ENCODE measurements around the gene GFER.
"Not testable (repeated sequence)": the region's sequence is repeated elsewhere in the genome, so short reads cannot be mapped to it uniquely, and the experiment has no call there.

Gene GFER

GRCh38 chr16:2027024-2028010 is 43.3 kb downstream of the GFER start:
- H3K27ac ChIP-seq (ENCODE audit: low read length), result no peak overlapping the region
- no peaks in the 10 kb centered on the region for H3K27me3 ChIP-seq (ENCODE audit: low read depth, low read length)
- peaks cover 6 to 50% of the 10 kb centered on the region in 2 donors for H3K4me1 ChIP-seq (ENCODE audit: control insufficient read depth in 1 of 2, insufficient read depth in 2 of 2, low read length in 2 of 2)
- no peaks in the 10 kb centered on the region for H3K36me3 ChIP-seq (ENCODE audit: control insufficient read depth in 1 of 2, insufficient read depth in 2 of 2, low read length in 2 of 2)
- H3K9me3 ChIP-seq (ENCODE audit: control insufficient read depth in 1 of 2, low read length in 2 of 2), result no peaks in the 10 kb centered on the region
- peak overlapping the region; percentile 69 to 78 for H3K4me3 ChIP-seq (ENCODE audit: low read depth in 1 of 2, low read length in 2 of 2)

- H3K9me3 ChIP-seq (ENCODE audit: control insufficient read depth in 1 of 2, low read length in 2 of 2), result no peaks in the 10 kb centered on the region
- peak overlapping the region; percentile 69 to 78 for H3K4me3 ChIP-seq (ENCODE audit: low read depth in 1 of 2, low read length in 2 of 2)
- H3K36me3 ChIP-seq (ENCODE audit: control insufficient read depth in 1 of 2, insufficient read depth in 2 of 2, low read length in 2 of 2), result no peaks in the 10 kb centered on the region
- no peak overlapping the region for H3K27ac ChIP-seq (ENCODE audit: low read length)
- peaks cover 6 to 48% of the 10 kb centered on the region in 2 donors for H3K4me1 ChIP-seq (ENCODE audit: control insufficient read depth in 1 of 2, insufficient read depth in 2 of 2, low read length in 2 of 2)
- no peaks in the 10 kb centered on the region for H3K27me3 ChIP-seq (ENCODE audit: low read depth, low read length)
Observed at GRCh38 chr16:2028146-2028545, 44.2 kb downstream of the GFER start.

- H3K9me3 ChIP-seq (ENCODE audit: control insufficient read depth in 1 of 2, low read length in 2 of 2), result no peaks in the 10 kb centered on the region
- no peaks in the 10 kb centered on the region for H3K36me3 ChIP-seq (ENCODE audit: control insufficient read depth in 1 of 2, insufficient read depth in 2 of 2, low read length in 2 of 2)
- no peak overlapping the region for H3K27ac ChIP-seq (ENCODE audit: low read length)
- peaks cover 6 to 48% of the 10 kb centered on the region in 2 donors for H3K4me1 ChIP-seq (ENCODE audit: control insufficient read depth in 1 of 2, insufficient read depth in 2 of 2, low read length in 2 of 2)
- no peaks in the 10 kb centered on the region for H3K27me3 ChIP-seq (ENCODE audit: low read depth, low read length)
- H3K4me3 ChIP-seq (ENCODE audit: low read depth in 1 of 2, low read length in 2 of 2), result peak overlapping the region; percentile 3 to 78
Observed at GRCh38 chr16:2028620-2029220, 44.7 kb downstream of the GFER start.

GRCh38 chr16:2029350-2029749 is 45.4 kb downstream of the GFER start:
- Histone ChIP-seq H3K4me3 (ENCODE audit: low read depth in 1 of 2, low read length in 2 of 2) (peak overlapping the region in 1 of 2 donors; percentile 32), H3K4me1 (ENCODE audit: control insufficient read depth in 1 of 2, insufficient read depth in 2 of 2, low read length in 2 of 2) (peaks cover 6 to 49% of the 10 kb centered on the region in 2 donors), H3K27me3 (ENCODE audit: low read depth, low read length) (no peaks in the 10 kb centered on the region), H3K9me3 (ENCODE audit: control insufficient read depth in 1 of 2, low read length in 2 of 2) (no peaks in the 10 kb centered on the region), H3K27ac (ENCODE audit: low read length) (no peak overlapping the region), H3K36me3 (ENCODE audit: control insufficient read depth in 1 of 2, insufficient read depth in 2 of 2, low read length in 2 of 2) (no peaks in the 10 kb centered on the region)

- Histone ChIP-seq H3K4me3 (ENCODE audit: low read depth in 1 of 2, low read length in 2 of 2) (peak overlapping the region in 1 of 2 donors; percentile 32), H3K4me1 (ENCODE audit: control insufficient read depth in 1 of 2, insufficient read depth in 2 of 2, low read length in 2 of 2) (peaks cover 6 to 56% of the 10 kb centered on the region in 2 donors), H3K27ac (ENCODE audit: low read length) (no peak overlapping the region), H3K27me3 (ENCODE audit: low read depth, low read length) (no peaks in the 10 kb centered on the region), H3K9me3 (ENCODE audit: control insufficient read depth in 1 of 2, low read length in 2 of 2) (no peaks in the 10 kb centered on the region), H3K36me3 (ENCODE audit: control insufficient read depth in 1 of 2, insufficient read depth in 2 of 2, low read length in 2 of 2) (no peaks in the 10 kb centered on the region)
Observed at GRCh38 chr16:2030036-2030435, 46.0 kb downstream of the GFER start.

- Histone ChIP-seq H3K27ac (ENCODE audit: low read length) (no peak overlapping the region), H3K4me3 (ENCODE audit: low read depth in 1 of 2, low read length in 2 of 2) (no peak overlapping the region), H3K36me3 (ENCODE audit: control insufficient read depth in 1 of 2, insufficient read depth in 2 of 2, low read length in 2 of 2) (no peaks in the 10 kb centered on the region), H3K27me3 (ENCODE audit: low read depth, low read length) (no peaks in the 10 kb centered on the region), H3K9me3 (ENCODE audit: control insufficient read depth in 1 of 2, low read length in 2 of 2) (no peaks in the 10 kb centered on the region), H3K4me1 (ENCODE audit: control insufficient read depth in 1 of 2, insufficient read depth in 2 of 2, low read length in 2 of 2) (peaks cover 9 to 58% of the 10 kb centered on the region in 2 donors)
Observed at GRCh38 chr16:2031081-2031577, 47.1 kb downstream of the GFER start.

- peak overlapping the region in 1 of 2 donors; percentile 44 for H3K4me3 ChIP-seq (ENCODE audit: low read depth in 1 of 2, low read length in 2 of 2)
- peaks cover 8 to 63% of the 10 kb centered on the region in 2 donors for H3K4me1 ChIP-seq (ENCODE audit: control insufficient read depth in 1 of 2, insufficient read depth in 2 of 2, low read length in 2 of 2)
Observed at GRCh38 chr16:2032285-2033056, 48.5 kb downstream of the GFER start.

GRCh38 chr16:2033057-2033908 is 49.3 kb downstream of the GFER start:
- Histone ChIP-seq H3K27me3 (ENCODE audit: low read depth, low read length) (no peaks in the 10 kb centered on the region), H3K4me1 (ENCODE audit: control insufficient read depth in 1 of 2, insufficient read depth in 2 of 2, low read length in 2 of 2) (peaks cover 3 to 62% of the 10 kb centered on the region in 2 donors), H3K9me3 (ENCODE audit: control insufficient read depth in 1 of 2, low read length in 2 of 2) (no peaks in the 10 kb centered on the region), H3K27ac (ENCODE audit: low read length) (peak overlapping the region; percentile 75), H3K36me3 (ENCODE audit: control insufficient read depth in 1 of 2, insufficient read depth in 2 of 2, low read length in 2 of 2) (peaks cover 0 to 8% of the 10 kb centered on the region in 2 donors), H3K4me3 (ENCODE audit: low read depth in 1 of 2, low read length in 2 of 2) (peak overlapping the region; percentile 44 to 50)

More at GRCh38 chr16:2032285-2033056, 48.5 kb downstream of the GFER start:
- Histone ChIP-seq H3K9me3 (ENCODE audit: control insufficient read depth in 1 of 2, low read length in 2 of 2) (no peaks in the 10 kb centered on the region), H3K27me3 (ENCODE audit: low read depth, low read length) (no peaks in the 10 kb centered on the region), H3K36me3 (ENCODE audit: control insufficient read depth in 1 of 2, insufficient read depth in 2 of 2, low read length in 2 of 2) (peaks cover 0 to 5% of the 10 kb centered on the region in 2 donors), H3K27ac (ENCODE audit: low read length) (peak overlapping the region; percentile 45)

GRCh38 chr16:2033909-2034695 is 50.1 kb downstream of the GFER start:
- not testable (repeated sequence) for H3K27me3 ChIP-seq (ENCODE audit: low read depth, low read length); H3K9me3 ChIP-seq (ENCODE audit: control insufficient read depth in 1 of 2, low read length in 2 of 2); H3K36me3 ChIP-seq (ENCODE audit: control insufficient read depth in 1 of 2, insufficient read depth in 2 of 2, low read length in 2 of 2)
- peaks cover 3 to 65% of the 10 kb centered on the region in 2 donors for H3K4me1 ChIP-seq (ENCODE audit: control insufficient read depth in 1 of 2, insufficient read depth in 2 of 2, low read length in 2 of 2)
- H3K4me3 ChIP-seq (ENCODE audit: low read depth in 1 of 2, low read length in 2 of 2), result peak overlapping the region; percentile 48 to 50
- H3K27ac ChIP-seq (ENCODE audit: low read length), result peak overlapping the region; percentile 75
